Measurements from ENCODE around the gene PLCB4.
A peak's percentile ranks its signal among the peaks of the same experiment; 100 is the strongest.
"Not testable (repeated sequence)": the region's sequence is repeated elsewhere in the genome, so short reads cannot be mapped to it uniquely, and the experiment has no call there.

PLCB4 gene

GRCh38 chr20:9385345-9386310, 316.7 kb downstream of the PLCB4 start:
- not testable (repeated sequence) for DNase-seq

- DNase-seq: no peak
Observed at GRCh38 chr20:9388160-9388812, 319.4 kb downstream of the PLCB4 start.

GRCh38 chr20:9388813-9389161, 319.9 kb downstream of the PLCB4 start:
- no peak for DNase-seq

GRCh38 chr20:9389346-9389745, 320.5 kb downstream of the PLCB4 start:
- no peak for DNase-seq

- DNase-seq: no peak
Observed at GRCh38 chr20:9390441-9390840, 321.6 kb downstream of the PLCB4 start.

- DNase-seq: peak; percentile 75
Observed at GRCh38 chr20:9392892-9393857, 324.3 kb downstream of the PLCB4 start.

GRCh38 chr20:9395971-9396370, 327.1 kb downstream of the PLCB4 start:
- no peak for DNase-seq

- DNase-seq: no peak
Observed at GRCh38 chr20:9397928-9398327, 329.0 kb downstream of the PLCB4 start.

- DNase-seq: no peak
Observed at GRCh38 chr20:9398882-9399281, 330.0 kb downstream of the PLCB4 start.

GRCh38 chr20:9399322-9399721, 330.4 kb downstream of the PLCB4 start:
- DNase-seq: no peak

GRCh38 chr20:9400171-9401025, 331.5 kb downstream of the PLCB4 start:
- DNase-seq: no peak

GRCh38 chr20:9401371-9401770, 332.5 kb downstream of the PLCB4 start:
- DNase-seq: no peak

- DNase-seq: no peak
Observed at GRCh38 chr20:9402141-9402540, 333.3 kb downstream of the PLCB4 start.

- DNase-seq: no peak
Observed at GRCh38 chr20:9402546-9402945, 333.7 kb downstream of the PLCB4 start.

GRCh38 chr20:9403448-9403847, 334.6 kb downstream of the PLCB4 start:
- DNase-seq: no peak

- peak; percentile 70 for DNase-seq
Observed at GRCh38 chr20:9407805-9408421, 339.0 kb downstream of the PLCB4 start.

- peak; percentile 45 for DNase-seq
Observed at GRCh38 chr20:9408422-9409300, 339.8 kb downstream of the PLCB4 start.

- peak; percentile 30 for DNase-seq
Observed at GRCh38 chr20:9409352-9409751, 340.5 kb downstream of the PLCB4 start.

GRCh38 chr20:9409981-9410380, 341.1 kb downstream of the PLCB4 start:
- DNase-seq: no peak

GRCh38 chr20:9411833-9412232, 342.9 kb downstream of the PLCB4 start:
- DNase-seq: no peak

GRCh38 chr20:9412309-9412708, 343.4 kb downstream of the PLCB4 start:
- no peak for DNase-seq

Data from DMS53 (cell line).